ENCODE data around the gene TOMM20. TPM values are rescaled to one million over a fixed set of nuclear protein-coding genes. Genes with fewer than 3 reads are reported as not detected.

Gene TOMM20
- total and polyA plus RNA-seq, 2 donors (not counting 1 experiment from before 2014, with no cell fraction given) = 25.0 to 77.3 TPM

DNA sequence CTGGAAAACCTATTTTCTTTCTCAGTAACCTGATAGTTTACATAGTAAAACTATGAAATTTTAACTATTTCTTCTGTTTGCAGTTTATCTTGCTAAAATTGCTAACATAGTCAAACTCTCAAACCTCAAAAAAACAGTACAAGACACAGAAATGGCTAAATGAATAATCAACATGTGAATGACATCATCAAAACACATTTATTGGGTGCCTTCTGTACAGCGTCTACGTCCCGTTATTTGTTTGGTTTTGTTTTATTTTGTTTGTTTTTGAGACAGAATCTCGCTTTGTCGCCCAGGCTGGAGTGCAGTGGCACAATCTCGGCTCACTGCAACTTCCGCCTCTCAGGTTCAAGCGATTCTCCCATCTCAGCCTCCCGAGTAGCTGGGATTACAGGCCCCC is 21.2 kb upstream of the TOMM20 start:
- no peak overlapping the region for H3K27ac Mint-ChIP-seq
- no peak for TF ChIP-seq EZH2 (IDR thresholded peaks at IDR 0.05; ENCODE audit: borderline replicate concordance, insufficient read depth, low read depth, low read length, poor library complexity, severe bottlenecking)
- TF ChIP-seq, protein P1, sequence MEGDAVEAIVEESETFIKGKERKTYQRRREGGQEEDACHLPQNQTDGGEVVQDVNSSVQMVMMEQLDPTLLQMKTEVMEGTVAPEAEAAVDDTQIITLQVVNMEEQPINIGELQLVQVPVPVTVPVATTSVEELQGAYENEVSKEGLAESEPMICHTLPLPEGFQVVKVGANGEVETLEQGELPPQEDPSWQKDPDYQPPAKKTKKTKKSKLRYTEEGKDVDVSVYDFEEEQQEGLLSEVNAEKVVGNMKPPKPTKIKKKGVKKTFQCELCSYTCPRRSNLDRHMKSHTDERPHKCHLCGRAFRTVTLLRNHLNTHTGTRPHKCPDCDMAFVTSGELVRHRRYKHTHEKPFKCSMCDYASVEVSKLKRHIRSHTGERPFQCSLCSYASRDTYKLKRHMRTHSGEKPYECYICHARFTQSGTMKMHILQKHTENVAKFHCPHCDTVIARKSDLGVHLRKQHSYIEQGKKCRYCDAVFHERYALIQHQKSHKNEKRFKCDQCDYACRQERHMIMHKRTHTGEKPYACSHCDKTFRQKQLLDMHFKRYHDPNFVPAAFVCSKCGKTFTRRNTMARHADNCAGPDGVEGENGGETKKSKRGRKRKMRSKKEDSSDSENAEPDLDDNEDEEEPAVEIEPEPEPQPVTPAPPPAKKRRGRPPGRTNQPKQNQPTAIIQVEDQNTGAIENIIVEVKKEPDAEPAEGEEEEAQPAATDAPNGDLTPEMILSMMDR (IDR thresholded peaks at IDR 0.05) = no peak
- Histone ChIP-seq H2AFZ (ENCODE audit: insufficient read depth, low read depth, low read length, poor library complexity, severe bottlenecking) (no peak overlapping the region), H3K27me3 (replicated peaks in 1 of 4; ENCODE audit: control extremely low read depth in 1 of 4, control insufficient read depth in 3 of 4, insufficient read depth in 4 of 4, low read length in 3 of 4) (no peaks in the 10 kb centered on the region), H3K4me2 (replicated peaks; ENCODE audit: low read depth, low read length, poor library complexity, severe bottlenecking) (no peak overlapping the region), H3K4me3 (ENCODE audit: control extremely low read depth in 1 of 5, extremely low read depth in 1 of 5, insufficient read depth in 1 of 5, low read depth in 2 of 5, low read length in 4 of 5) (no peak overlapping the region), H3K36me3 (replicated peaks in 1 of 2; ENCODE audit: control extremely low read depth in 1 of 2, control insufficient read depth in 1 of 2, extremely low read depth in 1 of 2, insufficient read depth in 2 of 2, low read length in 1 of 2) (peaks cover 20 to 59% of the 10 kb centered on the region in 2 experiments), H3K4me1 (ENCODE audit: control insufficient read depth in 2 of 2, insufficient read depth in 2 of 2, low read length in 2 of 2) (peaks cover 0 to 5% of the 10 kb centered on the region in 2 donors), H3K79me2 (ENCODE audit: control insufficient read depth, insufficient read depth, low read length) (peaks cover 38% of the 10 kb centered on the region), H4K20me1 (ENCODE audit: control insufficient read depth, insufficient read depth, low read length, poor library complexity, severe bottlenecking) (peaks cover 23% of the 10 kb centered on the region), H3K27ac (ENCODE audit: low read length in 2 of 2) (no peak overlapping the region), H3K9me3 (ENCODE audit: control extremely low read depth in 1 of 3, control insufficient read depth in 2 of 3, insufficient read depth in 1 of 3, low read length in 2 of 3) (no peaks in the 10 kb centered on the region), H3K9ac (ENCODE audit: low read length) (no peak overlapping the region)
- WGBS (ENCODE audit: insufficient coverage) = 96% methylated on average over 6 of the region's 9 CpGs
- intact Hi-C loops (cut with micrococcal nuclease) = no loop called here
- H3K27me3 Mint-ChIP-seq = no peaks in the 10 kb centered on the region
- DNase-seq = no peak
- CTCF ChIA-PET = no interaction called here
- H3K9me3 Mint-ChIP-seq (ENCODE audit: insufficient read depth) = no peaks in the 10 kb centered on the region
- ATAC-seq (ENCODE audit: low read depth) = no peak
- H3K4me1 Mint-ChIP-seq = peaks cover 9% of the 10 kb centered on the region
- POLR2A ChIA-PET = no interaction called here
- H3K4me3 Mint-ChIP-seq = no peak overlapping the region

DNA sequence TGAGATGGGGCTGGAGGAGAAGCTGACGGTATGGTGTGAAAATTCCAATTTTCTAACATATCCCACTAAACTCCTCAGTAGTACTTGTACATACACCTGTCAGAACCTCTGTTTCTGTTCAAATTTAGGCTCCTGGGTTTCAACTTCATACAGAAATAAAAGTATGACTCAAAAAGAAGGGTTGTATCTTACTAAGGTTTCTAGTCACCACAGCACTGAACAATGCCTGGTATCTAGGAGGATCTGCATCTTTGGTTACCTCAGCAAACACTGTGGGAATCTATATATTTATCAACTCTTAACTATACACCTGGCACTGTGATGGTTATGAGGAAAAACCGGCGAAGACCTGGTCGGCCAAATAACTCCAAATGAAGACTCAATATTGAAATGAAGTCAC is 18.6 kb upstream of the TOMM20 start:
- Histone ChIP-seq H2AFZ (ENCODE audit: insufficient read depth, low read depth, low read length, poor library complexity, severe bottlenecking) (no peak overlapping the region), H3K79me2 (ENCODE audit: control insufficient read depth, insufficient read depth, low read length) (peaks cover 51% of the 10 kb centered on the region), H3K36me3 (replicated peaks in 1 of 2; ENCODE audit: control extremely low read depth in 1 of 2, control insufficient read depth in 1 of 2, extremely low read depth in 1 of 2, insufficient read depth in 2 of 2, low read length in 1 of 2) (peaks cover 15 to 59% of the 10 kb centered on the region in 2 experiments), H3K4me3 (ENCODE audit: control extremely low read depth in 1 of 5, extremely low read depth in 1 of 5, insufficient read depth in 1 of 5, low read depth in 2 of 5, low read length in 4 of 5) (no peak overlapping the region), H3K27me3 (replicated peaks in 1 of 4; ENCODE audit: control extremely low read depth in 1 of 4, control insufficient read depth in 3 of 4, insufficient read depth in 4 of 4, low read length in 3 of 4) (no peaks in the 10 kb centered on the region), H3K27ac (ENCODE audit: low read length in 2 of 2) (no peak overlapping the region), H3K4me2 (replicated peaks; ENCODE audit: low read depth, low read length, poor library complexity, severe bottlenecking) (no peak overlapping the region), H3K9ac (ENCODE audit: low read length) (no peak overlapping the region), H4K20me1 (ENCODE audit: control insufficient read depth, insufficient read depth, low read length, poor library complexity, severe bottlenecking) (peaks cover 34% of the 10 kb centered on the region), H3K4me1 (ENCODE audit: control insufficient read depth in 2 of 2, insufficient read depth in 2 of 2, low read length in 2 of 2) (peaks cover 0 to 5% of the 10 kb centered on the region in 2 donors), H3K9me3 (ENCODE audit: control extremely low read depth in 1 of 3, control insufficient read depth in 2 of 3, insufficient read depth in 1 of 3, low read length in 2 of 3) (no peaks in the 10 kb centered on the region)
- CTCF ChIA-PET = no interaction called here
- intact Hi-C loops (cut with micrococcal nuclease) = no loop called here
- DNase-seq = no peak
- no peak overlapping the region for H3K27ac Mint-ChIP-seq
- H3K9me3 Mint-ChIP-seq (ENCODE audit: insufficient read depth) = no peaks in the 10 kb centered on the region
- TF ChIP-seq EZH2 (IDR thresholded peaks at IDR 0.05; ENCODE audit: borderline replicate concordance, insufficient read depth, low read depth, low read length, poor library complexity, severe bottlenecking) = no peak
- TF ChIP-seq, protein P1 (IDR thresholded peaks at IDR 0.05) = no peak
- no peak overlapping the region for H3K4me3 Mint-ChIP-seq
- no peaks in the 10 kb centered on the region for H3K27me3 Mint-ChIP-seq
- no peak for ATAC-seq (ENCODE audit: low read depth)
- H3K4me1 Mint-ChIP-seq = peaks cover 11% of the 10 kb centered on the region
- WGBS (ENCODE audit: insufficient coverage) = no CpG with 5 or more reads among the region's 4 CpGs
- POLR2A ChIA-PET = interaction anchor here (0.6 kb wide), 1 partner anchor 637 kb away, joined by 3 read pairs; no protein-coding TSS in a partner anchor

Measured in B cell (primary cell).